Activated T-helper 1 cell treated with anti-CD3 and anti-CD28 coated beads, Interleukin-12 subunit alpha, Interleukin-12 subunit beta, Interleukin-2, Interleukin-4 antibody, amounts not matched to agents 30 ng/mL and 10 ng/mL and 1 ng/mL, durations not matched to agents 14 hours and 24 hours and 36 hours (primary cell): ENCODE results near the gene KRTAP19-7. TPM values are rescaled to one million over a fixed set of nuclear protein-coding genes. Genes with fewer than 3 reads are reported as not detected.

Source experiments
- DNase-seq: peaks from one replicate; pipeline ENCODE4 v3.0.0; 2021; ENCODE audit warnings: low spot score
- H3K27ac Mint-ChIP-seq: one replicate; pipeline ENCODE4 v1.8.0; 2021; ENCODE audit warnings: mild to moderate bottlenecking, mixed read lengths
- H3K27me3 Mint-ChIP-seq: one replicate; pipeline ENCODE4 v1.8.0; 2022; ENCODE audit warnings: mild to moderate bottlenecking, moderate library complexity, mixed read lengths; ENCODE audit not compliant: insufficient read depth
- H3K36me3 Mint-ChIP-seq: one replicate; pipeline ENCODE4 v1.8.0; 2021; ENCODE audit warnings: low read depth, mixed read lengths
- H3K4me1 Mint-ChIP-seq: one replicate; pipeline ENCODE4 v1.8.0; 2021; ENCODE audit warnings: low read depth, mixed read lengths
- H3K4me3 Mint-ChIP-seq: one replicate; pipeline ENCODE4 v1.8.0; 2021; ENCODE audit warnings: mild to moderate bottlenecking, moderate library complexity, mixed read lengths
- H3K9me3 Mint-ChIP-seq: one replicate; pipeline ENCODE4 v1.8.0; 2021; ENCODE audit warnings: mixed read lengths
- intact Hi-C: fragments of 100-400 bp; cut with micrococcal nuclease; formaldehyde crosslinking; loops from one replicate; pipeline ENCODE4 v1.15.1; 2024
- total RNA-seq: library from RNA; stranded (reverse); gene quantifications from 2 replicates; pipeline ENCODE4 v1.2.3, GENCODE V29; 2022

The KRTAP19-7 gene
- total RNA-seq, result not detected in 2 replicates

- no peaks in the 10 kb centered on the region for H3K36me3 Mint-ChIP-seq
- H3K27me3 Mint-ChIP-seq, result no peaks in the 10 kb centered on the region
- intact Hi-C loops, result no loop called here
- no peaks in the 10 kb centered on the region for H3K9me3 Mint-ChIP-seq
- no peak within 1 kb of the TSS for H3K27ac Mint-ChIP-seq
- no peak for DNase-seq
- no peak within 1 kb of the TSS for H3K4me3 Mint-ChIP-seq
- no peaks in the 10 kb centered on the region for H3K4me1 Mint-ChIP-seq
Measured at GRCh38 chr21:30561264-30561895, at the start of gene KRTAP19-7. TSS of gene KRTAP19-7 (minus strand) at chr21:30561314. CDS start at chr21:30561289, 25 bp downstream.

GRCh38 chr21:30605968-30606367, 44.9 kb upstream of the KRTAP19-7 start:
- peaks cover 8% of the 10 kb centered on the region for H3K9me3 Mint-ChIP-seq
- no peak overlapping the region for H3K4me3 Mint-ChIP-seq
- H3K36me3 Mint-ChIP-seq, result no peaks in the 10 kb centered on the region
- no peaks in the 10 kb centered on the region for H3K27me3 Mint-ChIP-seq
- DNase-seq, result no peak
- H3K4me1 Mint-ChIP-seq, result no peaks in the 10 kb centered on the region
- intact Hi-C loops, result no loop called here
- no peak overlapping the region for H3K27ac Mint-ChIP-seq

- no peak for DNase-seq
- intact Hi-C loops, result no loop called here
- no peaks in the 10 kb centered on the region for H3K36me3 Mint-ChIP-seq
- no peak within 1 kb of the TSS for H3K27ac Mint-ChIP-seq
- no peaks in the 10 kb centered on the region for H3K27me3 Mint-ChIP-seq
- no peak within 1 kb of the TSS for H3K4me3 Mint-ChIP-seq
- no peaks in the 10 kb centered on the region for H3K4me1 Mint-ChIP-seq
- peaks cover 5% of the 10 kb centered on the region for H3K9me3 Mint-ChIP-seq
Measured at GRCh38 chr21:30600787-30601186, 39.7 kb upstream of the KRTAP19-7 start, which contains the start of gene KRTAP22-1. TSS of gene KRTAP22-1 (plus strand) at chr21:30601087.

- intact Hi-C loops, result no loop called here
- no peaks in the 10 kb centered on the region for H3K36me3 Mint-ChIP-seq
- H3K4me3 Mint-ChIP-seq, result no peak within 1 kb of the TSS
- no peak within 1 kb of the TSS for H3K27ac Mint-ChIP-seq
- no peaks in the 10 kb centered on the region for H3K4me1 Mint-ChIP-seq
- no peak for DNase-seq
- H3K9me3 Mint-ChIP-seq, result peaks cover 5% of the 10 kb centered on the region
- no peaks in the 10 kb centered on the region for H3K27me3 Mint-ChIP-seq
Measured at GRCh38 chr21:30598802-30599201, 37.7 kb upstream of the KRTAP19-7 start, which contains the start of gene KRTAP6-2. TSS of gene KRTAP6-2 (minus strand) at chr21:30598902. CDS start at chr21:30598874, 28 bp downstream.

- DNase-seq, result no peak
- intact Hi-C loops, result no loop called here
- Mint-ChIP-seq H3K36me3 (no peaks in the 10 kb centered on the region), H3K27me3 (no peaks in the 10 kb centered on the region), H3K9me3 (no peaks in the 10 kb centered on the region), H3K4me1 (no peaks in the 10 kb centered on the region), H3K27ac (no peak within 1 kb of the TSS), H3K4me3 (no peak within 1 kb of the TSS)
Measured at GRCh38 chr21:30592140-30592539, 31.0 kb upstream of the KRTAP19-7 start, which contains the start of gene KRTAP6-3. TSS of gene KRTAP6-3 (plus strand) at chr21:30592440. CDS start at chr21:30592446, 6 bp downstream.

- no peaks in the 10 kb centered on the region for H3K27me3 Mint-ChIP-seq
- no peaks in the 10 kb centered on the region for H3K4me1 Mint-ChIP-seq
- intact Hi-C loops, result no loop called here
- H3K27ac Mint-ChIP-seq, result no peak within 1 kb of the TSS
- no peaks in the 10 kb centered on the region for H3K9me3 Mint-ChIP-seq
- H3K4me3 Mint-ChIP-seq, result no peak within 1 kb of the TSS
- H3K36me3 Mint-ChIP-seq, result no peaks in the 10 kb centered on the region
- DNase-seq, result no peak
Measured at GRCh38 chr21:30590297-30590696, 29.2 kb upstream of the KRTAP19-7 start, which contains the start of gene KRTAP22-2. TSS of gene KRTAP22-2 (minus strand) at chr21:30590397.

GRCh38 chr21:30582870-30583269, 21.8 kb upstream of the KRTAP19-7 start:
- Mint-ChIP-seq H3K36me3 (no peaks in the 10 kb centered on the region), H3K27ac (no peak overlapping the region), H3K4me1 (no peaks in the 10 kb centered on the region), H3K4me3 (no peak overlapping the region), H3K9me3 (no peaks in the 10 kb centered on the region), H3K27me3 (no peaks in the 10 kb centered on the region)
- DNase-seq, result no peak
- intact Hi-C loops, result no loop called here

GRCh38 chr21:30580132-30580531, 19.0 kb upstream of the KRTAP19-7 start:
- H3K27me3 Mint-ChIP-seq, result no peaks in the 10 kb centered on the region
- no peak for DNase-seq
- no peaks in the 10 kb centered on the region for H3K9me3 Mint-ChIP-seq
- intact Hi-C loops, result no loop called here
- H3K27ac Mint-ChIP-seq, result no peak overlapping the region
- H3K36me3 Mint-ChIP-seq, result no peaks in the 10 kb centered on the region
- no peaks in the 10 kb centered on the region for H3K4me1 Mint-ChIP-seq
- no peak overlapping the region for H3K4me3 Mint-ChIP-seq

GRCh38 chr21:30579346-30579745, 18.2 kb upstream of the KRTAP19-7 start:
- Mint-ChIP-seq H3K27me3 (no peaks in the 10 kb centered on the region), H3K4me3 (no peak overlapping the region), H3K27ac (no peak overlapping the region), H3K36me3 (no peaks in the 10 kb centered on the region), H3K4me1 (no peaks in the 10 kb centered on the region), H3K9me3 (no peaks in the 10 kb centered on the region)
- DNase-seq, result no peak
- intact Hi-C loops, result no loop called here

- no peak for DNase-seq
- Mint-ChIP-seq H3K4me1 (no peaks in the 10 kb centered on the region), H3K36me3 (no peaks in the 10 kb centered on the region), H3K4me3 (no peak overlapping the region), H3K9me3 (no peaks in the 10 kb centered on the region), H3K27ac (no peak overlapping the region), H3K27me3 (no peaks in the 10 kb centered on the region)
- intact Hi-C loops, result no loop called here
Measured at GRCh38 chr21:30577766-30578165, 16.7 kb upstream of the KRTAP19-7 start.

GRCh38 chr21:30567617-30568016, 6.5 kb upstream of the KRTAP19-7 start:
- Mint-ChIP-seq H3K27me3 (peaks cover 2% of the 10 kb centered on the region), H3K36me3 (no peaks in the 10 kb centered on the region), H3K4me3 (no peak overlapping the region), H3K9me3 (no peaks in the 10 kb centered on the region), H3K4me1 (no peaks in the 10 kb centered on the region), H3K27ac (no peak overlapping the region)
- DNase-seq, result no peak
- intact Hi-C loops, result no loop called here

- Mint-ChIP-seq H3K27me3 (no peaks in the 10 kb centered on the region), H3K27ac (no peak overlapping the region), H3K36me3 (no peaks in the 10 kb centered on the region), H3K9me3 (no peaks in the 10 kb centered on the region), H3K4me3 (no peak overlapping the region), H3K4me1 (no peaks in the 10 kb centered on the region)
- no peak for DNase-seq
- intact Hi-C loops, result no loop called here
Measured at GRCh38 chr21:30563630-30564029, 2.5 kb upstream of the KRTAP19-7 start.

- Mint-ChIP-seq H3K36me3 (no peaks in the 10 kb centered on the region), H3K27ac (no peak overlapping the region), H3K4me3 (no peak overlapping the region), H3K9me3 (no peaks in the 10 kb centered on the region), H3K27me3 (no peaks in the 10 kb centered on the region), H3K4me1 (no peaks in the 10 kb centered on the region)
- intact Hi-C loops, result no loop called here
- no peak for DNase-seq
Measured at GRCh38 chr21:30563072-30563471, 2.0 kb upstream of the KRTAP19-7 start.

GRCh38 chr21:30561957-30562356, 843 bp upstream of the KRTAP19-7 start:
- Mint-ChIP-seq H3K9me3 (no peaks in the 10 kb centered on the region), H3K4me3 (no peak overlapping the region), H3K36me3 (no peaks in the 10 kb centered on the region), H3K4me1 (no peaks in the 10 kb centered on the region), H3K27me3 (no peaks in the 10 kb centered on the region), H3K27ac (no peak overlapping the region)
- no peak for DNase-seq
- intact Hi-C loops, result no loop called here
